ENCODE measurements around the gene GNB1L.

Gene GNB1L

DNA sequence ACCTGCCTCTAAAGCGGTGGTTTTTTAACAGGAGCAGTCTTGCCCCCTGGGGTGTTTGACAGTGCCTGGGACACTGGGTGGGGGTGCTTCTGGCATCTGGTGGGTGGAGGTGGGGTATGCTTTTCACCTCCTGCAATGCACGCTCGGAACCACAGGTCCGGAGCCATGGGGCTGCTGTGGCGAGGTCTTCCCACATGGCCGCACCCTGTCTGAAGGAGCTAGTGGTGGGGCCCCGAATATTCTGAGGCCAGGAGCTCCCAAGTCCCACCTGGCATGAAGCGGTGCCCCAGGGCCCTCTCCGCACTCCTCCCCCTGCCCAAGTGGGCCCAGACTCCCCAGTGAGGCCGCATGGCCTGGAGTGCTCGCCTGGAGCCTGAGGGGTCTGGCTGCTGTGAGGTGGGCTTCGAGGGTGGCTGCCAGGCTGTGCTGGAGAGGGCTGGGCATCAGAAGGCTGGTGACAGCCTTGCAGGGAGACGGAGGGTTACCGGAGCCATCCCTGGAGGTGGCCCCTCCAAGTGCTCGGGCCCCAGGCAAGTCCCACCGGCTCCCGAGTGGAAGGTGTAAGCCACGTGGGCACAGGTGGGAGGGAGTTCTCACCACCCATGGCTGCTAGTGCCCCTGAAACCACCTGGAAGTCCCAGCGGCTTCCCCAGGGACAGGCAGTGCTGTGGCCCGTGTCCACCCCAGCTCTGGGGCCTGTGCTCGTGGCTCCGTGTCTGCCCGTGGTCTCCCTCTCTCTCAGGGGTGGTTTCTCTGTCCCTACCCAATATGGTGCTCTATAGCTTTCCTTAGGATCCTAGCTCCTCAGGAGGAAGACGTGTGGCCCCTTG lies 79.0 kb downstream of the GNB1L start:
- DNase-seq (ENCODE audit: low spot score), result no peak

DNA sequence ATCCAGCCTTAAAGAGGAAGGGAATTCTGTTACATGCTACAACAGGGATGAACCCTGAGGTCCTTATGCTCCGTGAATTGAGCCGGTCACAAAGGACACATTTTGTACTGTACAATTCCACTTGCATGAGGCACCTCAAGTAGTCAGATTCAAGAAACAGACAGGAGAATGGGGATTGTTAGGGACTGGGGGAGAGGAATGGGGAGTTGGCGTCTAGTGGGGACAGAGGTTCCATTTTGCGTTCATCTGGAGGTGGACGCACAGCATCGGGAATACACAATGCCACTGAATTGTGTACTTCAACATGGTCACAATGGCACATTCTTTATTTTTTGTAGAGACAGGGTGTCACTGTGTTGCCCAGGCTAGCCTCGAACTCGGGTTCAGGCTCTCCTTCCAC lies 80.0 kb downstream of the GNB1L start:
- no peak for DNase-seq (ENCODE audit: low spot score)

DNA sequence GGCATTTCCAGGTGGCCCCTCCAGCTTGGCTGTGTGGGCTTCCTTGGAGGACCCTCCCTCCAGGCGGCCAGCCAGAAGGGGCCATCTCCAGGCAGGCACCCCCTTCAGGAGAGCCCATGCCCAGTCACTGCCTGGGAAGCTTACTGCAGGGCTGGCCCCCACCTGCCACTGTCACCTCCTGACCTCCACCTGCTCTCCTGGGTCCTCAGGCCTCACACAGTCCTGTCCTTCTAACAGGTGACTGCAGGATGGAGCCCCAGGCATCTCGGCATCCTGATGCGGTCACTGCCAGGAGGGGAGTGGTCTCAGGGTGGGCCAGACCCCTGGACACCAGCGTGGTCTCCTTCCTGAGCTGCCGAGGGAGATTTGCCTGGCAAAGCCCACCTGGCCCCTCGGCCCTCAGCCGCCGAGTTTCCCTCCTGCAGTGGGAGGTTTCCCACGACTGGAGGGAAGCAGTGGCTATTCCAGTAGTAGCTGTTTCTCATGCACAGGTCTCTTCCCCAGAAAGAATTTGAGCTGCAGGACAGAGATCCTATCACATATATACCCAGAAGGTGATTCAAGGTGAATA lies 81.1 kb downstream of the GNB1L start:
- no peak for DNase-seq (ENCODE audit: low spot score)

DNA sequence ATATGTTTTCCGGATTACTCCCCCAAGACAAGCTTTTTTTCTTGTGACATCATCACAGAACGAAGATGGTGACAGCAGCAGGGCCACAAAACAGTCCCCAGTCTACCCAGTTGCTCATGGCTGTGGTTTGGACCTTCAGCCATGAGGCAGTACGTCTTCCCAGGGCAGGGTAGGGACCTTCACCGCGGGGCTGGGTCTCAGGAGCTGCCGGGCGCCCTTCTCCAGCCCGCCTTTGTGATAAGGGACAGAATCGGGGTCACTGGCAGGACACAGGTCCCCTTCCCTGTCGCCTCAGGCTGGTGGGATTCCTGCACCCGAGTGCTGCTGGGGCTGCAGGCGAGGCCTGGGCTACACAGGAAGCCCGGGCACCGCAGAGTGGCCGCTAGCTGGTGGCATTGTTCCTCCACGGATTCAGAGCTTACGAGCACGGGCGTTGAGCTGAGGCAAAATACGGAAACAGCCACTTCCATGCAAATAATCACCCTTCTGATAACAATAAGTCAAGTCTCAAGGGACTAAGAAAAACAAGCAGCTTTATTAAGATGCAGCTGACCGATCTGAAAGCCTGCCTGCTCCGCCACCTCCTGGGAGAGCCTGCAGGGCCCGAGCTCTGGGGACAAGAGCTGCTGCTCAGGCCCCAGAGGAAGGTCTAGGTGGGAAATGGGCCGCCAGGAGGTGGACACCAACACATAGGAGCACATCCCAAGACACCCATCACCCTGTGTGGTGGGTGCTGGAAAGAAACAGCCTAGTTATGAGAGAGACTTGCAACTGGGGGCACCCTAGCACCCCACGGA lies 81.8 kb downstream of the GNB1L start:
- DNase-seq (ENCODE audit: low spot score), result no peak

DNA sequence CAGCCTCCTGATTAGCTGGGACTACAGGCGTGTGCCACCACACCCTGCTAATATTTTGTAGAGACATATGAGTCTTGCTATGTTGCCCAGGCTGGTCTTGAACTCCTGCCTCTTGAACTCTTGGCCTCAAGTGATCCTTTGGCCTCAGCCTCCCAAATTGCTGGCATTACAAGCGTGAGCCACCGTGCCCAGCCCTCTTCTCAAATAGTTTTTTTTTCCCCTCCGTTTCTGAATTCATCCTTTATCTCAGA lies 82.3 kb downstream of the GNB1L start:
- DNase-seq (ENCODE audit: low spot score), result no peak

DNA sequence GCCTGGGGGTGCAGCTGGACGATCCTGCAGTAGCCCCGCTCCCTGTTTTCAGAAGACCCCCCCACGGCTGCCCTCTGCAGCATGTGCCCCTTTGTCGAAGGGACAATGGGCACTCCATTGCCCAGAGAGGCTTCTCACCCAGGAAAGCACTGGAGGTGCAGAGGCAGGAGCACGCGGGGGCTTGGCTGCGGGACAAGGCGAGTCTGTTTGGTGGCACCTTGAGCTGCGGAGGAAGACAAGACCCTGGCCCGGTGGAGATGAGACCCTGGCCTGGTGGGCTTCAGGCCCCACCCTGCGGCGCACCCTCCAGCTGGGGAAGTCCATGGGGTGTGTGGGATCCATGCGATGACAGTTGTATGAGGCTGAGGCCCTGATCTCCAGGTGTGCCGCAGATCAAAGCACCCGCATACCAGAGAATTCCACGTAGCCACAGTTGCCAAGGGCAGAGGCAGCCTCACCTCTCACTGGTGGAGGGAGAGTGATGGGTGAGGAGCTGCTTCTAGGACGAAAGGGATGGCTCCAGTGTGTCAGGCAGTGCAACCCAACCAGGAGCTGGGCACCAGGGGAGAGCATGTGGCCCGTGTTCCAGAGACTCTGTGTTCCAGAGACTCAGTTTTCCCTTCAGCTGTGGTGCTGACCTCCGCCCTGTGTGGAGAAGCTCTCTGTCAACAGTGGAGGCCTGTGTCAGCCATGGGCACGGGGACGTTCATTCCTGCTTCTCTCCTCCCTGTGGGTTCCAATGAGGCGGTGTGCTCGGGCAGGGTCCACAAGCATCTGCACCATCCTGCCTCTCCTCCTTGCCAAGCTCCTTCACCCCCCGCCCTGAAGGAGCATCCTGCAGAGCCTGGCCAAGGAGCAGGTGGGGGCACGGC lies 84.1 kb downstream of the GNB1L start:
- DNase-seq (ENCODE audit: low spot score), result no peak

DNA sequence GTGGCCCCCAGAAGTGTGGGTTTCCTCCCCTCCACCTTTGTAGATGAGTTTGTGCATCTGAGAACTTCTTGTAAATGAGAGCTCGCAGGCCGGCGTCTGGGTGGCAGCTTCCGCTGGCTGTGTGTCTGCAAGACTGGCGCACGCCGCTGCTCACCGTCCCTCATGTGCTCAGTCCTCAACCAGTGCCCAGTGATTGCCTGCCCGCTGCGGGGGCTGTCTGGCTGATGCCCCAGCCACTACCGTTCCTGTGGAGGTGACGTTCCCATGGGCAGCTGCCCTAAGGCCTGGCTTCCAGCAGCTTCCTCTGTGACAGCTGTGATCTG lies 85.3 kb downstream of the GNB1L start:
- no peak for DNase-seq (ENCODE audit: low spot score)

DNA sequence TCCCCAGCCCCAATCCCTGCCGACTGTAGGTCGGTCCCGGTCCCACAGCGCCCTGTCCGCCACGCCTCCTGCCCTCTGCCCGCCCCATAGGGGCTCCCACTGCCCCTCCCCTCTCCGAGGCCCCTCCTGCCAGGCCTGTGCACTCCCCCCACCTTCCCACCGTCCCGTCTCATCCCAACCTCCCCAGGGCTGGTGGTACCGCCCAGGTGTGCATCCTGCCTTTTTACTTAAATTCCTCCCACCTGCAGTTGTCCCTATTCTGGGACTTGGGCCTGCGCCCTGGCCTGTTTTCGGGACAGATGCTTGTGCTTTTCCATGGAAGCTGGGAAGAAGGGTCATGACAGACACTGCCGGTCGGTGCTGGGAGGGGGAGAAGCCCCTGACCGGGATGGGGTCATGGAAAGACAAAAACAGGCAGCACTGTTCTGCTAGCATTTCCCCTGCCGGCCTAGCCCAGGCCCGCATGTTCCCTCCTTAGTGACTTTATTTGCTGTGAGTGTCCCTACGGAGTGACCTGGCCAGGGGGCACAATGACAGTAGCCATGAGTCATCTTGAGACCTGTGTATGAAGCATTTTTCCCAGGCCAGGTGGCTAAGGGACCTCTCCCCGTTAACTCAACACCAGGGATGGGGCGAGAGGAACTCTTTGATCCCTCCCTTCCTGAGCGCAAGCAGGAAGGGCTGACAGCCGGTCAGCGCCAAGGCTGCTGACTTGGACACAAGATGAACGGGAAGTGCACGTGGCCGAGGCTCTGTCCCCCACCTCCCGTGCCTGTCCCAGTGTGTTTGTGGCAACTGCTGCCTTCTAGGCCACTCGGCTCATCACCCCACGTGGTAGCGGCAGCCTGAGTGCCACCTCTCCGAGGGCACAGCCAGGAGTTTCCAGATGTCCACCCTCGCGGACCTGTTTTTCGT lies 87.0 kb downstream of the GNB1L start:
- DNase-seq (ENCODE audit: low spot score), result no peak

DNA sequence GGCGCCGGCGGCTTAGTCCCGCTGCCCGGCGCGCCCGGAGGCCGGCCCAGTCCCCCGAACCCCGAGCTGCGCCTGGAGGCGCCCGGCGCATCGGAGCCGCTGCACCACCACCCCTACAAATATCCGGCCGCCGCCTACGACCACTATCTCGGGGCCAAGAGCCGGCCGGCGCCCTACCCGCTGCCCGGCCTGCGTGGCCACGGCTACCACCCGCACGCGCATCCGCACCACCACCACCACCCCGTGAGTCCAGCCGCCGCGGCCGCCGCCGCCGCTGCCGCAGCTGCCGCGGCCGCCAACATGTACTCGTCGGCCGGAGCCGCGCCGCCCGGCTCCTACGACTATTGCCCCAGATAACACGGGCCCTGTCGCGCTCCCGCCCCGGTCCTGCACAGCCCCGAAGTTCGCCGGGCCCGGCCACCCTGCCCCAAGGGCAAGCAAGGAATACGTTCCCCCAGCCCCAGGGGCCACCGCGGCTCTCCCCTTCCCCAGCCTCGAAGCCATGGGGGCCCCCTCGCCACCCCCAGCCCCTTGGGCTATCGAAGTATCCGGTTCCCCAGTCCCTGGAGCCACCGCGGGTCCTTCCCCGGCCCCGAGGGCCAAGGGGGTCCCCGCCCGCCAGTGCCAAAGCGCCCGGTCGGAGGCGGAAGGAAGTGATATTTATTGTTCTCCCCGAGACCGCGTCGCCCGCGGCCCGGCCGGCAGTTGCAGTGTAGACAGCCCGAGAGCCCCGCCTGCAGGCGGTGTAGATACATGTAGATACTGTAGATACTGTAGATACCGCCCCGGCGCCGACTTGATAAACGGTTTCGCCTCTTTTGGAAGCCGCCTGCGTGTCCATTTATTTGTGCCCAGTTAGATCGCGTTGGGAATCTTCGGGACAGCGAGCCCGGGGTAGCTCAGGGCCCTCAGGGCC lies 87.9 kb downstream of the GNB1L start:
- DNase-seq (ENCODE audit: low spot score), result no peak

DNA sequence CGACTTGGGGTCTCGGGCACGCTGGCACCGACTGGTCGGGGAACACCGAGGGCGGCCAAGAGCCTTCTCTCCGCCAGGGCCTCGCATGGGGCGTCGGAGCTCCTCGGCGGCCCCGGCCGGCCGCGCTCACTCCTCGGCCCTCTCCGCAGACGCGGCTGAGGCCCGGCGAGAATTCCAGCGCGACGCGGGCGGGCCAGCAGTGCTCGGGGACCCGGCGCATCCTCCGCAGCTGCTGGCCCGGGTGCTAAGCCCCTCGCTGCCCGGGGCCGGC lies 88.5 kb downstream of the GNB1L start:
- no peak for DNase-seq (ENCODE audit: low spot score)

DNA sequence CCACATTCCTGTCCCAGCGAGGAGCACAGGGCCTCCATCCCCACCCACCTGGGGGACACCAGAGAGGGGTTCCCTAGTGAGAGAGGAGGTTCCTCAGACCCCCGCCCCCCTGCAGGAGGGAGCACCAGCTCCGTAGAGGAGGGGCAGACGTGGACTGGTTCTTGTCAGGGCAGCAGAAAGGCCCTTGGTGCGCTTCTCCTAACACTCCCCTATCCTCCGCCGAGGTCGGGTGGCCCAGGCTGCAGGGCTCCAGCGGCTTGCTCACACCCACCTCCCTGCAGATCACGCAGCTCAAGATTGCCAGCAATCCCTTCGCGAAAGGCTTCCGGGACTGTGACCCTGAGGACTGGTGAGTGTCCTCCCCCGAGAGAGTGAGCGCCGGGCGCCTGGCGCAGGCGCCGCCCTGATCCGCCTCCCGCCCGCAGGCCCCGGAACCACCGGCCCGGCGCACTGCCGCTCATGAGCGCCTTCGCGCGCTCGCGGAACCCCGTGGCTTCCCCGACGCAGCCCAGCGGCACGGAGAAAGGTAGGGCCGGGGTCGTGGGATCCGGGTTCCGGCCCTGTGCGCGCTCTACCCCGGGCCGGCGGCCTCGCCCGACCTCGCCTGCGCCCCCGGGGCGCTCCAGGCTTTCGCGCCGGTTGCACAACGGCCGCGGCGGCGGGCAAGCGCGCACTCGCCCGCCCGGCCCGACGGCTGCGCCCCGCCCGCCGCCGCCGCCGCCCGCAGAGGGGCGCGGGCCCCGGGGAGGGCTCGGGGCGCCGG lies 89.0 kb downstream of the GNB1L start:
- DNase-seq (ENCODE audit: low spot score), result no peak

DNA sequence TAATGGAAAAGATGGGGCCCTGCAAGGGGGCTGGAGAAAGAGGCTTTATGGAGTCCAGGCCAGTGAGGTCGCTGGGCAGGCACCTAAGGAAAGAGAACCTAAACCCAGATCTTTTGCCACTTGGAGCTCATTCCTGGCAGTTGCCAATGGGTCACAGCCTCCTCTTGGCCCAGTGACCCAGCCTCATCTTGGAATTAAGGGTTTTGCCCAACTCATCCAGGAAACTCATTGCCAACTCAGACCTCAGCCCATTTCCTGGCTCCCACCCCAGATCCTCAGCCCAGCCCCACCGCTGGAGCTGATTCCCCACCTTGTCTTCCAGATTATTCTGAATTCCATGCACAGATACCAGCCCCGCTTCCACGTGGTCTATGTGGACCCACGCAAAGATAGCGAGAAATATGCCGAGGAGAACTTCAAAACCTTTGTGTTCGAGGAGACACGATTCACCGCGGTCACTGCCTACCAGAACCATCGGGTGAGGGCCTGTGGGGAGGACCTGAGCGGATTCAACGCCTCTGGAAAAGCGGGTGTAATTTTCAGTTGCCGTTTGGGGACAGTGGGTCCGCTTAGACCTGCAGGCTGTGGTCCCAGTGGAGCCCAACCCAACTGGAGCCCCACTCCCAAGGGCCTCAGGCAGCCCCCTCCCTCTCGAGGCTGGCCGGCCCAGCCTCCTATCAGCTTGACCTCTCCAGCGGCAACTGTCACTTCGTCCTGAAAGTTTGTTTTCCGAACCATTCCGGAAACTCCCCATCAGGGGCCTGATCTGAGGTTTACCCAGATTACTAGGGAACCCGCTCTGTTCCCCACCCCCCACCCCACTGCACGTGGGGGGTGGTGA lies 89.8 kb downstream of the GNB1L start:
- no peak for DNase-seq (ENCODE audit: low spot score)

DNA sequence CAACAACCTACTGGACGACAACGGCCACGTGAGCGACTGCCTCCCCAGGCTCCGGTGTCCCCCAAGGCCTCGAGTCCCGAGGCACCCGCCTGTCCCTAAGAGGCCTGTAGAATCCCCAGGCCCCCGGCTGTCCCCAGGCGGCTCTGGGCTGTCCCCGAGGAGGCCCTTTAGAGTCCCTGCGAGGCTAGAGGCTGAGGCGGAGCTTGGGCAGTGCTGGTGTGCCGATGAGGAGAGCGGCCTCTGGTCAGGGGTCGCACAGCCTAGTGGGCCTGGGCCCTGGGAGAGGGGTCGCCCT lies 90.4 kb downstream of the GNB1L start:
- no peak for DNase-seq (ENCODE audit: low spot score)

DNA sequence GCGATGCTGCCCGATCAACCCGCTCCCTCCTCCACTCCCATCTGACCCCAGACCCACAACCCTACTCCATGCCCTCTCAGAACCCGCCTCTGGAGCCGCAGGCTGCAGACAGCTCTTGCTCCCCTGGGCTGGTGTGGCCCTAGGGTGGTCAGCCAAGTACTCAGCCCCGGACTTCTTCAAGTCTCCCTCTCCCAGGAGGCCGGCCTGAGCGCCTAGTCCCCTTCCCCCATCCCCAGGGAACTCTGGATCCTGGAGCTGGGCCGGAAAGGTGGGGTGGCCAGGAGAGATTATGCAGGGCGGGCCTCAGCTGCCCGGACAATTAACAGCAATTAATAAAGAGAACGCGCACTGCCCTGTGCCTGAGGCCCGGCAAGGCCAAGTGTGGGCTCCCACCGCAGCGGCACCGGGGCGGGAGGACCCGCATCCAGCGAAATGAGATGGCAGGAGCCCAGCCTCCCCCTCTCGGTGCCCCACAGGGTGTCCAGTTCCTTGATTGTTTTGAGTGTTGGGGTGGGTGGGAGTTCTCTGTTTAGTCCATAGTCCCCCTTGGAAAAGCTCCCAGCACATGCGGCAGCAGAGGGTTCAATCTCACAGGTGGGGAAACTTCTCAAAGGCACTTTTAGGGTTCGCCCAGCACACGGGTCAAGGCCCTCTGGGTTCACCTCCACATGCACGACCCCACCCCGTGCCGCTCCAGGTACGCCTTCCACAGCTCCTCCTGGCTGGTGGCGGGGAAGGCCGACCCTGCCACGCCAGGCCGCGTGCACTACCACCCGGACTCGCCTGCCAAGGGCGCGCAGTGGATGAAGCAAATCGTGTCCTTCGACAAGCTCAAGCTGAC lies 91.0 kb downstream of the GNB1L start:
- DNase-seq (ENCODE audit: low spot score), result no peak

DNA sequence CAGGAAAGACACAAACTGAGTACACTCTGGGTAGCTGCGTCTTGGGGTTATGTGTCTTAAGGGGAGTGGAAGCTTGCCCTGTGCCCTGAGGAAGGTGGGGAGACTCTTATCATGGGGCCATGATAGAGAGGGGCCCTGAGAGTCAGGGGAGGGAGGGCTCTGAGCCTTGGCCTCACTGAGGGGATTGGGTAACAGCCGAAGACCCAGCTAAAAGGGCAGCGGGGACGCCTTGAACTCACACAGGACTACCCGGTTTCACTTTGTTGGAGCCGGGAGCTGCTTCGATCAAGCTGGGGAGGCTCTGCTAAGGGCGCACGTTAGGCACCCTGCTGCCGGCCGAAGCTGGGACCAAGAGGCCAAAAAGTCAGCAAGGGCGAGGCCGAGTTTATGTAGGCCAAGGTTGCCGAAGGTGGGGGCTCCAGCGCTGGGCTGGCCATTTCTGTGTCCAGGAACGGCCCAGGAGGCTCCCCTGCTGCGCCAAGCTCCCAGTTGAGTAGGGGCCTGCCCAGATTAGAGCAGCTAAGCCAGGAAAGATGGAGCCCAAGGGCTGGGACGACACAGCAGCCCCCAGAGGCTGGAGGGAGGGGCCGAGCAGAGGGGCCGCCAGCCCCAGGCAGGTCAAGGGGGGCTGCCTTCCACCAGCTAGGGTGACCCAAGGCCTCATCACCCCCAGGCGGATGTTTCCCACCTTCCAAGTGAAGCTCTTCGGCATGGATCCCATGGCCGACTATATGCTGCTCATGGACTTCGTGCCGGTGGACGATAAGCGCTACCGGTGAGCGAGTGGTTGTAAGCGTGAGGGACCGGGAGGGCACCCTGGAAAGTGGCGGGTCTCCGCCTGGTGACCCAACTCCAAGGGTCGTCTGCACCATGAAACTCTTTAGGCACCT lies 91.9 kb downstream of the GNB1L start:
- no peak for DNase-seq (ENCODE audit: low spot score)

DNA sequence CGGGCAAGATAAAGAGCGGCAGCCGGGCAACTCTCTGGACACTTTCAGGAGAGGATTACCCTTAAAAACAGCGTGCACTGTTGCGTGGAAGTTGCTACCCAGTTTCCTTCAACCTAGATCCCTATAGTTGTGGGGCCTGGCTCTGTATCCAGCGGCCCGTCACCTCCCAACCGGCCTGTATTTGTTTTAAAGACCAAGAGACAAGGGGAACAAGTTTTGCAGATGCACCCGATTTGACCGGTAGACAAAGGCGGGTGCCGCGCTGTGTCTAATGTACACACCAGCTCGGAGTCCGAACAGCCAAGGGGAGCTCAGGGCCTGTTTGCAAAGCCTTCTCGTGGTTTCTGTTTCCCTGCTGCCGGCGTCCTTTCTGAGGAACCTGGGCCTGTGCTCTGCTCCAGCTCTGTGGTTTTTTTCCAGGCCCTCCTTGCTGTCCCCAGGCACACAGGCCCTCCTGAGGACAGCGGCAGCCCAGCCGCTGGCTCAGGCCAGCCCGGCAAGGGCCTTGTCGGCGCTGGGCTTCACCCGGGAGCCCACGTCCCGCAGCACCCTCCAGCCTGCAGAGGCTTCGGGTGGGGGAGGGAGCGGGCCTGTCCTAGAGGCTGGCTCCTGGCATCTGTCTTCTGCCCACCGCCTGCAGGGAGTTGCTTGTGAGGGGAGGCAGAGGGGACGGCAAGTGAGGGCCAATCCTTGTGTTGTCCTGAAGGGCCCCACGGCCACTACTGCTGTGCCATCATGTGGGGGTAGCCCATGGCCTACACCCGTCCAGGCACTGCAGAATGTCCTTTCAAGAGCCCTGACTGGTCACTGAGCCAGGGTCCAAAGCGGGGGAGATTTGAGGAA lies 92.7 kb downstream of the GNB1L start:
- DNase-seq (ENCODE audit: low spot score), result no peak

Measured in LoVo (cell line).